HepG2 (cell line): ENCODE results near the gene ZMYND10.

Experiments used
- EZH2 ChIP-seq: conservative IDR thresholded peaks from 2 replicates; pipeline ENCODE4 v1.6.1; 2012; ENCODE audit warnings: mild to moderate bottlenecking, low read depth, low read length, moderate library complexity
- ZNF703 ChIP-seq: sonication (generic); formaldehyde crosslinking; IDR thresholded peaks from 2 replicates; pipeline ENCODE4 v1.5.1; 2020; ENCODE audit warnings: missing genetic modification reagents, mild to moderate bottlenecking, moderate library complexity, borderline replicate concordance
- TF ChIP-seq, protein P1 (sequence below): sonication (generic); formaldehyde crosslinking; IDR thresholded peaks from 2 replicates; pipeline ENCODE4 v1.5.1; 2020; ENCODE audit warnings: missing genetic modification reagents, mild to moderate bottlenecking, borderline replicate concordance
- TF ChIP-seq, protein P2 (sequence below): IDR thresholded peaks from 2 replicates; pipeline ENCODE4 v1.6.1; 2016; ENCODE audit warnings: low read depth, control low read depth

DNA sequence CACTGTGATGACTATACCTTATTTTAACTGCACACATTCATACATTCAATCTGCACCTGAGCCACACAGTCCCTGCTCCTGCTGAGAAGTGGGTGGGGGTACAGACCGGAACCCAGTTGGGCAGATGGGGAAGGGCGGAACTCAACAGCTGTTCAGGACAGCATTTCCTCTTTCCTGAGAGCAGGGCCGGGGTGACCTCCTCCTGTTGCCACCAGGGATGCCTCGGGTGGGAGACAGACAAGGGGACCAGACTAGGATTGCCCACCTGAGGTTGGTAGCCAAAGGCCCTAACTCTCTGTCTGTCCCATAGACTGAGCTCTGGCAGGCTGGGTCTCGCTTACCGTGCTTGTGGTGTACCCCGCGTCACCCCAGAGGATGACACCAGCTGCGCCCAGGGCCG, 26.9 kb downstream of the ZMYND10 start:
- TF ChIP-seq EZH2 (no peak), ZNF703 (CRISPR knock-in tag) (no peak)
- TF ChIP-seq, protein P1, sequence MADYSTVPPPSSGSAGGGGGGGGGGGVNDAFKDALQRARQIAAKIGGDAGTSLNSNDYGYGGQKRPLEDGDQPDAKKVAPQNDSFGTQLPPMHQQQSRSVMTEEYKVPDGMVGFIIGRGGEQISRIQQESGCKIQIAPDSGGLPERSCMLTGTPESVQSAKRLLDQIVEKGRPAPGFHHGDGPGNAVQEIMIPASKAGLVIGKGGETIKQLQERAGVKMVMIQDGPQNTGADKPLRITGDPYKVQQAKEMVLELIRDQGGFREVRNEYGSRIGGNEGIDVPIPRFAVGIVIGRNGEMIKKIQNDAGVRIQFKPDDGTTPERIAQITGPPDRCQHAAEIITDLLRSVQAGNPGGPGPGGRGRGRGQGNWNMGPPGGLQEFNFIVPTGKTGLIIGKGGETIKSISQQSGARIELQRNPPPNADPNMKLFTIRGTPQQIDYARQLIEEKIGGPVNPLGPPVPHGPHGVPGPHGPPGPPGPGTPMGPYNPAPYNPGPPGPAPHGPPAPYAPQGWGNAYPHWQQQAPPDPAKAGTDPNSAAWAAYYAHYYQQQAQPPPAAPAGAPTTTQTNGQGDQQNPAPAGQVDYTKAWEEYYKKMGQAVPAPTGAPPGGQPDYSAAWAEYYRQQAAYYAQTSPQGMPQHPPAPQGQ (CRISPR knock-in tag) = no peak
- TF ChIP-seq, protein P2, sequence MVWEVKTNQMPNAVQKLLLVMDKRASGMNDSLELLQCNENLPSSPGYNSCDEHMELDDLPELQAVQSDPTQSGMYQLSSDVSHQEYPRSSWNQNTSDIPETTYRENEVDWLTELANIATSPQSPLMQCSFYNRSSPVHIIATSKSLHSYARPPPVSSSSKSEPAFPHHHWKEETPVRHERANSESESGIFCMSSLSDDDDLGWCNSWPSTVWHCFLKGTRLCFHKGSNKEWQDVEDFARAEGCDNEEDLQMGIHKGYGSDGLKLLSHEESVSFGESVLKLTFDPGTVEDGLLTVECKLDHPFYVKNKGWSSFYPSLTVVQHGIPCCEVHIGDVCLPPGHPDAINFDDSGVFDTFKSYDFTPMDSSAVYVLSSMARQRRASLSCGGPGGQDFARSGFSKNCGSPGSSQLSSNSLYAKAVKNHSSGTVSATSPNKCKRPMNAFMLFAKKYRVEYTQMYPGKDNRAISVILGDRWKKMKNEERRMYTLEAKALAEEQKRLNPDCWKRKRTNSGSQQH (CRISPR knock-in tag) = no peak
